Central memory CD4-positive, alpha-beta T cell (primary cell): ENCODE measurements around the gene STK24.

Experiments used
- DNase-seq: peaks from one replicate; pipeline ENCODE4 v3.0.0; 2022

STK24 gene

GRCh38 chr13:98488736-98489135 lies 88.2 kb downstream of the STK24 start:
- no peak for DNase-seq

- no peak for DNase-seq
These were observed 89.4 kb downstream of the STK24 start for GRCh38 chr13:98487522-98487921.

- no peak for DNase-seq
These were observed 89.9 kb downstream of the STK24 start for GRCh38 chr13:98487016-98487415.

GRCh38 chr13:98486412-98486811 lies 90.5 kb downstream of the STK24 start:
- no peak for DNase-seq

- no peak for DNase-seq
These were observed 91.3 kb downstream of the STK24 start for GRCh38 chr13:98485561-98485960.

GRCh38 chr13:98484289-98485219 lies 92.4 kb downstream of the STK24 start:
- DNase-seq, result peak; percentile 77

- DNase-seq, result no peak
These were observed 93.2 kb downstream of the STK24 start for GRCh38 chr13:98483601-98484288.

- no peak for DNase-seq
These were observed 94.1 kb downstream of the STK24 start for GRCh38 chr13:98482476-98483444.

- DNase-seq, result no peak
These were observed 95.7 kb downstream of the STK24 start for GRCh38 chr13:98480915-98481877.

GRCh38 chr13:98479496-98480003 lies 97.4 kb downstream of the STK24 start:
- DNase-seq, result no peak

GRCh38 chr13:98478189-98479129 lies 98.4 kb downstream of the STK24 start:
- no peak for DNase-seq

- peak; percentile 91 for DNase-seq
These were observed 100.4 kb downstream of the STK24 start for GRCh38 chr13:98476538-98476966.

GRCh38 chr13:98476106-98476505 lies 100.8 kb downstream of the STK24 start:
- no peak for DNase-seq

GRCh38 chr13:98475522-98475921 lies 101.4 kb downstream of the STK24 start:
- no peak for DNase-seq

- no peak for DNase-seq
These were observed 102.1 kb downstream of the STK24 start for GRCh38 chr13:98474761-98475160.

GRCh38 chr13:98474292-98474691 lies 102.6 kb downstream of the STK24 start:
- DNase-seq, result no peak

GRCh38 chr13:98473788-98474144 lies 103.1 kb downstream of the STK24 start:
- DNase-seq, result no peak

- no peak for DNase-seq
These were observed 103.6 kb downstream of the STK24 start for GRCh38 chr13:98473135-98473787.

GRCh38 chr13:98471934-98472333 lies 105.0 kb downstream of the STK24 start:
- DNase-seq, result no peak

GRCh38 chr13:98470920-98471319 lies 106.0 kb downstream of the STK24 start:
- DNase-seq, result no peak
